Activated naive CD4-positive, alpha-beta T cell (primary cell): ENCODE measurements around the gene LZTR1.

ENCODE experiments used
- DNase-seq, 4 experiments: peaks; one replicate each; lab custom pipeline; 2025; lab: John Stamatoyannopoulos, UW

Gene LZTR1

DNA sequence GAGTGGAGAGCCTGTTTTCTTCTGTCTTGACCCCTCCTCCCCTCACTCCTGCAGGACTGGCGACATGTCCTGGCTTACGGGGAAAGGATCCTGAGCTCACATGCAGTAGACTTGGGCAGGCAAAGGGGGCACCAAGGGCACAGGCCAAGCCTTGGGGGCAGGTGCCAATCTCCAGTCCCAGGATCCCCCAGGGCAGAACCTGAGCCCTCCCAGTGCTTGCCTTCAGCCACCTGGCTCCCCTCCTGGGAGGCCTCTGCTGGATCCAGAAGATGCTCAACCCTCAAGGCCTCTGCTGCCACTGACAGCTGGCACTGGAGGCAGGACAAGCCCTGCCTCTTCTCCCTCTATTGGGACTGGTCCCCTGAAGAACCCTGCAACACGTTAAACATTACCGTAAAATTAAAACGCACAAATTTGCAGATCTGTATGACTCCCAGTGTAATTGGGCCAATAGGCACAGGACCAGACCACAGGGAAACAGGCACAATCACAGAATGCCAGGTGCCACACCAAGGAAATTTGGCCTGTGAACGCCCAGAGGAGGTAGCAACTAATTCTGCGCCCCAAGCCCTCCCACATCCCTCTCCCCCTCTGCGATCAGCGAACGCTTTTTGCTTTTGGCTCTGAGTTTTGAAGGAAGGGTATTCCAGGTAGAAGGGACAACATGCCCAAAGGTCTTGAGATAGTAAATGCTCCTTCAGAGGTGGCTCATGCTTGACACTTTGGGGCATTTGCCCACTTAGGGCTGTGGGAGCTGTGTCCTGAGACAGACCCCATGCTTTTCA, 967 bp upstream of the LZTR1 start:
- DNase-seq, result no peak

DNA sequence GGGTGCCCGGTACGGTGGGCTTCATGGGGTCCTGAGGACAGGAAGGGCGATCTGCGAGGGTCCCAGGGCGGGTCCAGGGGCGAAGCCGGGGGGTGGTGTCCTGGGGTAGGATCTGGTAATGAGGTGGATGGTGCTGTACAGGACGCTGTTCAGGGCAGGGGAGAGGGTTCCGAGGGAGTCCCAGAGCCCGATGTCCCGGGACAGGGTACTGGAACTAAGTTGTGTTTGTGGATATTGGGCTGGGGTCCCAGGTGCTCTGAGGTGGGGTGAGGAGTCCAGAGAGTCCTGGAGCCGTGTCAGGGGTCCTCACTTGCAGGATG, 426 bp downstream of the LZTR1 start:
- no peak for DNase-seq

DNA sequence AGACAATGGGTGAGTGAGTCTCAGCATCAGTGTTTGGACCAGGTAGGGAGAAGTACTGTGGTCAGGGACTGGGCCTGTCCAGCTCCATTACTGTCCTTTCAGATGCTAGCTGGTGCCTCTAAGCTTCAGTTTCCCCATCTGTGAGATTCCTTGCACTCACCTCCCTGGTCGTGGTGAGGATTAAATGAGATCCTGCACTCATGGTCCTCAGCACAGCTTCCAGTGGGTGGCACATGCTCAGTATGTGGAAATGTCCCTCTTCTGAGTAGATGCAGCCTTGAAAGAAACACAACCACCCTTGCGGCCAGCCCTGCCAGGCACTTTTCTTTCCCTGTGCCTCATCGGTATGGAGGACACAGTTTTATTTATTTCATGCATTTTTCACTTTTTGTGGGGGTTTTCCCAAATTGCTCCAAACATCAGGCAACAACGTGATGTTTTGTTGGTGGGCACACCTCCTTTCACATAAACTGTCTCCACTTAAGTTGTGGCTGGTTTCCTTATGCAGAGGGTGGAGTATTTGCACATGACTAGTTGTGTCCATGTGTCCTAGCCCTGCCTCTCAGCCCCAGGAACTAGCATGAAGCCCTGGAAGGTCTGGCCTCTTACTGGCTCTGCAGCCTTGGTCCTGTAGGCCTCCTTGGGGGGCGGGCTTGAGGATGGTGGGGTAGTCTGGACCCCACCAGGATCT, 1.1 kb downstream of the LZTR1 start:
- no peak for DNase-seq

DNA sequence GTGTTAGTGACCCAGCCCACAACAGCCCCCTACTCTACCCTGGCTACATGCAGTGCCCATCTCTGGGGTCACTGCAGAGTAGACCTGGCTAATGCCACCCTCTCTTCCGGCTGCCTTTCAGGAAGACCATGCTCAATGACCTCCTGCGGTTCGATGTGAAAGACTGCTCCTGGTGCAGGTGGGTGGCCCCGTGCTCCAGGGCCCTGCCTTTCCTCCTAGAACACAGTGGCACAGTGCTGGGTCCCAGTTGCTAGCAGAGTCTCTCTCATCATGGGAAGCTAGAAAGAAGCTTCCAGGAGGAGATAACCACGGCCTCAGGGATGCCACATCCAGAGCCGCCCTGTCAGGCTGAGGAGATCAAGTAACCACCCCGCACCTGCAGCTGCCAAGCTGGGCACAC, 3.6 kb downstream of the LZTR1 start:
- DNase-seq, result no peak

DNA sequence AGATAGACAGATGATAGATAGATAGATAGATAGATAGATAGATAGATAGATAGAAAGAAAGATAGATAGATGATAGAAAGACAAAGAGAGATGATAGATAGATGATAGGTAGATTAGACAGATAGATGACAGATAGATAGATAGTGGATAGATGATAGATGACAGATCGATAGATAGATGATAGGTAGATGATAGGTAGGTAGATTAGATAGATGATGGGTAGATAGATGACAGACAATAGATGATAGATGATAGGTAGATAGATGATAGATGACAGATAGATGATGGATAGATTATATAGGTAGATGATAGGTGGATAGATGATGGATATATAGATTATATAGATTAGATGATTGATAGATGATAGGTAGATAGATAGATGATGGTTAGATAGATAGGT, 4.3 kb downstream of the LZTR1 start:
- DNase-seq, result no peak

DNA sequence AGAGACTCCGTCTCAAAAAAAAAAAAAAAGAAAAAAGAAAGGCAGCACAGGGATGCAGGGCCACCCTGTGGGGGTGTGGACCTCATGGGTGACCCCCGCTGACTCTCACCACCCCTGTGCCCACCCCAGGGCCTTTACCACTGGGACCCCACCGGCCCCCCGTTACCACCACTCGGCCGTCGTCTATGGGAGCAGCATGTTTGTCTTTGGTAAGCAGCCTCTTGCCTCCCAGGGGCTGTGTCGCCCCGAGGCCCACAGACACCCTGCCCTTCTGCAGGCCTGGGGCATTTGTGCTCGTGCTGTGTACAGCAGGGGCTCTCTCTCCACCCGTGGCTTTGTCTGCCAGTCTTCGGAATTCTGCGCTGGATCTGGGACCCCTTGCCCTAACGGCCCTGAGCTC, 5.3 kb downstream of the LZTR1 start:
- no peak for DNase-seq

DNA sequence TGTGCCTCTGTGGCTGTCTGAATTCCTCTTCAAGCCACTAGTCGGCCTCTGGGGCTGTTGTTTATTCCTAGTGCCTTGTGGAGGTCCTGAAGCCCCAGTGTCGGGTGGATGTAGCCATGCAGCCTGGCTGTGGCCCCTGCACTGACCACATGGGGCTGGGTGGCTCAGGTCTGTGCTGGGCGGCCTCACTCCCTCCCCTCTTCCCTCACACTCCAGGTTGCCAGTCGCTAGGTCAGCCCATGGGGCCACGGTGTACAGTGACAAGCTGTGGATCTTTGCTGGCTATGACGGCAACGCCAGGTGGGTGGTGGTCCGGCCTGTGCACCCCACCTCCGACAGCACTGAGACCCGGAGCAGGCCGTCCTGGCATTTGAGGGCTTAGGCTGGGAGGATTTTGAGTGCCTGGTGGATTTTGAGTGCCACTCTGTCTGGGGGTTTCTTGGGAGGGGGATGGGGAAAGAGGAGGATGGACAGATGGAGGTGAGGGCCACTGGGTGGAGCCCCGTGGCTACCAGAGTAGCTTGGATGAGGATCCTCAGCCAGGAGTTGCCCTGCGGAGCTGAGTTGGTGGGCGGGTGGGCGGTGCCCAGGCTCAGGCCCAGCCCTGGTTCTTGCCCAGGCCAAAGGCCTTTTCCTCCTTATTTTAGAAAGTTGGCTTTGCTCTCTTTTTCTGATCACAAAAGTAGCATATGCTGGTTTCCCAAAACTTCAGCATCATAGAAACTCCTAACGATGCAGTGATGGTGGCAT, 6.7 kb downstream of the LZTR1 start:
- DNase-seq, result no peak

DNA sequence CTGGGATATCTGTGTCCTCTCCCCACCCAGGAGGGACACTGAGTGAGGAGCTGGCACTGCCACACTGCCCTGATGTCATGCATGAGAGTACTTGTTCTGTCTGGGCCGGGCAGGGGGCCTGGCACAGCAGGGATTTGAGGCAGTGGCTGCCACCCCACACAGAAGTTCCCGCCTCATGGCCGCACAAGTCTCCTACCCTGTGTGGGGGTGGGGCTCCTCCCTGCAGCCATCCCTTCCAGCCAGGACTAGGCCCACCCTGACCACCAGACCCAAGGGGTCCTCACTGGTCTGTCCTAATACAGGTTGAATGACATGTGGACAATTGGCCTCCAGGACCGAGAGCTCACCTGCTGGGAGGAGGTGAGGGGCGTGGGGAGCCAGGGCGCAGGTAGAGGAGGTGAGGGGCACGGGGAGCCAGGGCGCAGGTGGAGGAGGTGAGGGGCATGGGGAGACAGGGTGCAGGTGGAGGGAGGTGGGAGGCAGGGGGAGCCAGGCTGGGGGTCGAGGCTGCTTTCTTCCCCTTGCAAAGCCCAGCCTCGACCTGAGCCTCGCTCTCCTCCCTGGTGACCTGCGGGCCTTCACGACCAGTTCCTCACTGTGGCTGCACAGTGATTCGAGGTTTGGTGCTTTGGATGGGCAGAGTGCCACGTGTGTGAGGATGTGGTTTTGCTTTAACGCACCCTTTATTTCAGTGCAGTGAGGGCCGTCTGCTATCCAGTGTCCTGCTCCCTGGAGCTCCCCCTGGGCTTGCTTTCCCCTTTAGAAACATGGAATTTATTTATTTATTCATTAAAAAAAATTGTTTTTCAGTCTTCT, 7.4 kb downstream of the LZTR1 start:
- no peak for DNase-seq

DNA sequence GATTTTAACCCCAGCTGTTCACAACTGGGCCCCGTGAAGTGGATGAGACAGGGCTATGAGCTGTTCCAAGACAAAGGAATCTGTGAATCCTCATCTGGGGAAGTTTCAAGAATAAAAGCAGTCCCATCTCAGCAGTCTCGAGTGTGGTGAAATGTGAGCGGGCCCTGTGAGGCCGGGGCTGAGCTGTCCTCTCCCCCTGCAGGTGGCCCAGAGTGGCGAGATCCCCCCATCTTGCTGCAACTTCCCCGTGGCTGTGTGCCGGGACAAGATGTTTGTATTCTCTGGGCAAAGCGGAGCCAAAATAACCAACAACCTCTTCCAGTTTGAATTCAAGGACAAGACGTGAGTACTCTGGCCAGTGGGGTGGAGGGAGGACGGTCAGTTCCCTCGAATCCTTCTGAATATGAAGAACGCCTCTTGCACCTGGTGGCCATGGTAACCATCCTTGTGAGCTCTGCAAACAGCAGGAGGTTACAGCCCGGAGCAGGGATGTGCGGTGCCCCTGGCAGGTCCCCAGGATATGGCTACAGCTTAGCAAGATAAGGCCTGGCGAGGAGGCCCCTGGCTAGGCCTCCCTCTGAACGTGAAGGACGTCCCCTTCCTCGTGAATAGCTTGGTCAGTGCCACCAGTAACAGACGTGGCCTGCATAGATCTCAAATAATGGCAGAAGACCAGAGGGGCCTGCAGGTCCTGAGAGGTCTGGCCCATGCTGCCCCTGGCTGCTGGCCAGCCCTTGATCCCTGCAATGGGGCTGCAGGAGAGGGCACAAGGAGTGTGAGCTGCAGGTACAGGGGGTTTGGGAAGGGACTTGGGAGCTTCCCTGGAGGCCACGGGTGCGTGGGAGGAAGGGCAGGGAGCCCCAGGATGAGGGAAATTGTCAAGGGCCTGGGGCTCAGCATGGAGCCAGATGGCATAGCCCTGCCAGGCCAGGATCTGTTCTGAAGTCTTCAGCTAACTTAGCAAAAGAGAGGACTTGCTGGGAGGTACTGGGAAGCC, 8.4 kb downstream of the LZTR1 start:
- DNase-seq, result no peak

DNA sequence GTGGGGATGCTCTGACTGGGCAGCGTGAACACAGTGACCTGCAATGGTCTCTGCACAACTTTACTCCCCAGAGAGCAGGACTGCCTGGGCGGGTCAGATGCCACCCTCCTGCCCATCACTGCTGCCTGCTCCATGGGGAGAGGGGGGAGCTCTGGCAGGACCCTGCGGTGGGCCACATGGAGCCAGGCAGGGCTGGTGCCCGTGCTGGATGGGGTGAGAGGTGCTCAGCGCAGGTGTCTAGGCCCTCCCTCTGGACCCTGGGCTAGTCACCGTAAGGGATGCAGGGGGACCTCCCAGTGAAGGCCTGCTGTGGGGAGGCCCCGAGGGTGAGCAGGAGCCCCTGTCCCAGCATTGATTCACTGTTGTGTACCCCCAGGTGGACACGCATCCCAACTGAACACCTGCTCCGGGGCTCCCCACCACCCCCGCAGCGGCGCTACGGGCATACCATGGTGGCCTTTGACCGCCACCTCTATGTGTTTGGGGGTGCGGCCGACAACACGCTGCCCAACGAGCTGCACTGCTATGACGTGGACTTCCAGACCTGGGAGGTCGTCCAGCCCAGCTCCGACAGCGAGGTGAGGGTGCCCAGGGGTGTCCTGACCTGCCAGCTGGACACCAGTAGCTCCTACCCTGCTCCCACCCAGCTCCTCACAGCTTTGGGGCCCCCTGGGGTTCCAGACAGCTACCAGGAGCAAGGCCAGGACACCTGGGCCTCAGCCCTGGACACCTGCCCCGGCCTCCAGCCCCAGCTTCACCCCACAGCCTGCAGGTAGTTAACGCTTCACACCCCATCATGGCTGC, 9.4 kb downstream of the LZTR1 start:
- no peak for DNase-seq

DNA sequence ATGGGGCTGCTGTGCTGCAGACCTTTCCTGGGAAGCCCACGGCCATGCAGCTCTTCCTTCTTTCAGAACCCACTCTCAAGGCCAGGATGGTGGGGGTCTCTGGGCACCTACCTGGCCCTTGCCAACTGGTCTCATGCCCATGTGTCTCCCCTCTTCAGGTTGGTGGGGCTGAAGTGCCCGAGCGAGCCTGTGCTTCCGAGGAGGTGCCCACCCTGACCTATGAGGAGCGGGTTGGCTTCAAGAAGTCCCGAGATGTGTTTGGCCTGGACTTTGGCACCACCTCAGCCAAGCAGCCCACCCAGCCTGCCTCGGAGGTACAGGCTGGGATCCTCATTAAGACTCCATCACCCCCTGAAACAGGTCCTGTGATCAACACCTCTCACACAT, 10.0 kb downstream of the LZTR1 start:
- DNase-seq, result no peak

DNA sequence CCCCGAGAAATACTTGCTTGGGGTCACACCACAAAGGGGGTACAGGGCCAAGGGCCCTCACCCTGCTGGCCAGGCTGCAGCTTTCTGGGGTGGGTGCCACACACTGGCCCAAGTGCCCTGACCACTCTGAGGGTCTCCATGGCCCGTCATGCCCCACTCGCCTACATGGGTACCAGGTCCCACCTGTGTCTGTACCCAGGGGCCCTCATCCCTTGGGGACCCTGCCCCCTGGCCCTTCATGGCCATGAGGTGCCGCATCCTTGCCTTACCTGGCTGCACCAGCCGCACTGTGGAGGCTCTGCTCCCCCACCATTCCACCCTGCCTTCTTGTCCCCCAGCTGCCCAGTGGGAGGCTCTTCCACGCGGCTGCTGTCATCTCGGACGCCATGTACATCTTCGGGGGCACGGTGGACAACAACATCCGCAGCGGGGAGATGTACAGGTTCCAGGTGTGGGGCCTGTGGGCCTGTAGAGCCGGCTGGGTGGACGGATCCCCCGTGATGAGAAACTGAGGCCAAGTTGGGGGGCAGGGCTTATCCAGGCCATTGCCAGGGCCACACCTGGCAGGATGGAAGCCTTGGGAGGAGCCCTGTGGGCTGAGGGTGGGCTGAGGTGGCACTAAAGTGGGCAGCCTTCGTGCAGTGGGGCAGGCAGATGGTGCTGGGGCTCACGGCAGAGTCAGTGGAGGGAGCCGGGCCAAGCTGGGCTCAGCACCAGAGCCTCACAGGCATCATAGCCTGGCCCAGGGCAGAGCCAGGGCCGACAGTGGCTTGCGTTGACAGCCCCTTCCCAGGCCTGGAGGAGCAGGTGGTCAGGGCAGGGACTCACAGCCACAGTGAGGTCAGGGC, 10.6 kb downstream of the LZTR1 start:
- no peak for DNase-seq

DNA sequence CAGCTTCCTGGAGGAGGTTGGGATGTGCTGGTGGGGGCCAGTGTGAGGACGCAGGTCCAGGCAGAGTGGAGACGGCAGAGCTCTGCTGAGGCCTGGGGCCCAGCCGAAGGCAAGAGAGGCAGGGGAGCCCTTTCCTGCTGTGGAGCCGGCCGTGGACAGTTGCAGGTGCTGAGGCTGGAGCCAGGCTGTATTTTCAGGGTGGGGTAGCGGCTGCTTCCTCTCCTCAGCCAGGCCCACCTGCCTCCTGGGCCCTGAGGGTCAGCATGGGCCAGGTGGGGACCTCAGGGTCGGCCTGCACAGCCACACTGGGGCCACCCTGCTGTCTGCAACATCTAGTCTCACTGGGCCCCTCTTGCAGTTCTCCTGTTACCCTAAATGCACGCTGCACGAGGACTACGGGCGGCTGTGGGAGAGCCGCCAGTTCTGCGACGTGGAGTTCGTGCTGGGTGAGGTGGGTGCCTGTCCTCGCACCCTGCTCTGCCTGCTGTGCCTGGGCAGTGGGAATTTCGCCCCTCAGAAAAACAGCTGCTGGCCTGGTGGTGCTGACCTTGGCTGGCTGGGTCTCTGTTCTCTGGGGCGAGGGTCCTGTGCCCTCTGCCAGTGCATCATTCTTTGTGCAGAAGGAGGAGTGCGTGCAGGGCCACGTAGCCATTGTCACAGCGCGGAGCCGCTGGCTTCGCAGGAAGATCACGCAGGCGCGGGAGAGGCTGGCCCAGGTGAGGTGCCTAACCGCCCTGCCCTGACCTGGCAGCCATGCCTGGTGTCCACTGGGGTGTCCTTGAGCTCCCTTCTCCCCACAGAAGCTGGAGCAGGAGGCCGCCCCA, 11.4 kb downstream of the LZTR1 start:
- DNase-seq, result no peak

DNA sequence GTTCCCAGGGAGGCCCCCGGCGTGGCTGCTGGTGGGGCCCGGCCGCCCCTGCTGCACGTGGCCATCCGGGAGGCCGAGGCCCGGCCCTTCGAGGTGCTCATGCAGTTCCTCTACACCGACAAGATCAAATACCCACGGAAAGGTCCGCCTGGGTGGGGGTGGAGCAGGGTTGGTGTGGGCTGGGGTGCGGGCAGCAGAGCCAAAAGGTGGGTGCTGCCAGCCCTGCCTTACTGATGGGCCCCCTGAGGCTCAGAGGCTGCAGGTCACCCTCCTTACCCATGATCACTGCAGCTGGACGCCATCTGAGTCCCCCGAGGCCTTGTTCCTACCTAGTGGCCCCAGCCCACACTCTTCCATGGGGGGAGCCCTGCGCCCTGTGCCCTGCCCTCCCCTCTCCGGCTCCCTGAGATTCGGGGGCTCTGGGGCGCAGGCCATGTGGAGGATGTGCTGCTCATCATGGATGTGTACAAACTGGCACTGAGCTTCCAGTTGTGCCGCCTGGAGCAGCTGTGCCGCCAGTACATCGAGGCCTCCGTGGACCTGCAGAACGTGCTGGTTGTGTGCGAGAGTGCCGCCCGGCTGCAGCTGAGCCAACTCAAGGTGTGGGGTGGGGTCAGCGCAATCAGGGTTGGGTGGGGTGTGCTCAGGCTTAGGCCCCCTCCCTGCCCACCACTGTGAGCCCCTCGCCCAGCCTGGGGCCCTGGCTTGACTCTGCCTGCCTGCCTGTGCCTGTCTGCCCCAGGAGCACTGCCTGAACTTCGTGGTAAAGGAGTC, 12.2 kb downstream of the LZTR1 start:
- DNase-seq, result no peak

DNA sequence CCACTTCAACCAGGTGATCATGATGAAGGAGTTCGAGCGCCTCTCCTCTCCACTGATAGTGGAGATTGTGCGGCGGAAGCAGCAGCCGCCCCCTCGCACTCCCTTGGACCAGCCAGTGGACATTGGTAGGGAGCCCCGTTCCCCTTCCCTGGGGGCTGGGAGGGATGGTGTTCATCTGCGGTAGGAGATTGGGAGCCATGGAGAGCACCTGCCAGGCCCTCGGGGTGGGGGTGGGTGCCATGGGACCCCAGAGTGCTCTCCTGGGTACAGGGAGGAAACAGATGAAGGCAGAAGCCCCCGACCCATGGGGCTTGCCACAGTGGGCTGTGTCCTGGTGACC, 12.8 kb downstream of the LZTR1 start:
- no peak for DNase-seq

DNA sequence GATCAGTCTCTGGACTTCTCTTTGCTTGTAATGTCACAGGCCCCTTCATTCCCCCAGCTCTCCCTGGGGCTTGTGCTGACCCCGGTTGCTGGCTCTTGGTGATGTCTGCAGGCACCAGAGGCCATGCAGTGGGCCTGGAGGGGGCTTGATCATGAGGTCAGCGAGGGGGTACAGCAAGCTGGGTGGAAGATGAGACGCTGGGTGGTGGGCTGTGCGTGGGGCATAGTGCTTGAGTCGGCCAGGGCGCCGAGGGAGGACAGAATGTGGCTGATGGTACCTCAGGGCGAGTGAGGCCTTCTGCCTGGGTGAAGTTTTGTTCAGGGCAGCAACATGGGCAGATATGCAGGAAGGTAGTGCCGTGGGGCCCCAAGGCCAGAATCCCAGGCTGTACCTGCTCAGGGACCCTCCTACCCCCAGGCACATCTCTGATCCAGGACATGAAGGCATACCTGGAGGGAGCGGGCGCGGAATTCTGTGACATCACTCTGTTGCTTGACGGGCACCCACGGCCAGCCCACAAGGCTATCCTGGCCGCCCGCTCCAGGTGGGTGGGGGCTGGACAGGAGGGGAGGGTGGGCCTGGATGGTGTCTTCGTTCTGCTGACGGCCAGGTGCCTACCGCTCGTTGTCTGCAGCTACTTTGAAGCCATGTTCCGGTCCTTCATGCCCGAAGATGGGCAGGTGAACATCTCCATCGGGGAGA, 13.4 kb downstream of the LZTR1 start:
- no peak for DNase-seq

DNA sequence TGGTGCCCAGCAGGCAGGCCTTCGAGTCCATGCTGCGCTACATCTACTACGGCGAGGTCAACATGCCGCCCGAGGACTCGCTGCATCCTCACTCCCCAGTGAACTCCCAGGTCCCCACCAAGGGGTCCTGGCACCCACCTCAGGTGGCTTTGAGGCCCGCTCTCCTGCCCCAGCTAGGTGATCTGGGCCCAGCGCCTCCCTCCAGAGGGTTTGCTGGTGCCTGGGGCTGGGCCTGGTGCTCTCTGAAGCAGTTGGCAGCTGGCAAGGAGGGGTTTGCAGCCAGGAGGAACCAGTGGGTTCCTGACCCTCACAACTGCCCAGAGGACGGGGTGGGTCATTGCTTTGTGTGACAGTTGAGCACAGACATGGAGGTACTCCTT, 13.9 kb downstream of the LZTR1 start:
- no peak for DNase-seq
